ENCODE measurements around the gene MLLT3. TPM values are rescaled to one million over a fixed set of nuclear protein-coding genes. Genes with fewer than 3 reads are reported as not detected.

Gene MLLT3
- total RNA-seq, 2 experiments from 2014 or later: 112 to 114 TPM

DNA sequence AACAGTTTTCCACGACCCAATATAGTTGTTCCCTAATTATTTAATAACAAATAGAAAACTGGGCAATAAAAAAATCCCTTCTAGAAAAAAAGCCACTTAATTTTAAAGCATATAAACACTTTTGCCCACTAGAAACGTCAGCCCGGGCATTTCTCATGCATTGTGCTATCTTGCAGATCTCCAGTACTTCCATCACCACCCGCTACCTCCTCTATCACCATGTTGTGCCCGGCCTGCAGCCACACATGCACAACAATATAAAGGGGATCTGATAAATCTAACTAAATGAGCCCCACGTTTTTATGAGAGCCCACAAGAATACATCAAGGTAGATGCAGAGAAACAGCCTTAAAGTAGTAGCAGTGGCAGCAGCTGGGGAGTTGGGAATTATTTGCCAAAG is 272.7 kb downstream of the MLLT3 start:
- no peak for DNase-seq
- Mint-ChIP-seq H3K36me3 (ENCODE audit: low read depth) (peaks cover 91% of the 10 kb centered on the region), H3K9me3 (ENCODE audit: insufficient read depth) (no peaks in the 10 kb centered on the region), H3K4me3 (no peak overlapping the region), H3K4me1 (ENCODE audit: low read depth) (peaks cover 48% of the 10 kb centered on the region), H3K27me3 (ENCODE audit: low read depth) (no peaks in the 10 kb centered on the region), H3K27ac (no peak overlapping the region)
- no peak for ATAC-seq
- POLR2A ChIA-PET: no interaction called here
- CTCF ChIA-PET: interaction anchor here (1.5 kb wide), 1 partner anchor 9 kb away, joined by 4 read pairs; no protein-coding TSS in a partner anchor

GRCh38 chr9:20343325-20343724 is 279.0 kb downstream of the MLLT3 start:
- CTCF ChIA-PET: interaction anchor here (1.0 to 1.7 kb wide), 4 partner anchors 9 to 22 kb away, joined by 3 to 5 read pairs (median 4); no protein-coding TSS in a partner anchor
- ATAC-seq (peak; percentile 49), DNase-seq (peak; percentile 53)
- H3K9me3 Mint-ChIP-seq (ENCODE audit: insufficient read depth): peaks cover 1% of the 10 kb centered on the region
- no peaks in the 10 kb centered on the region for H3K27me3 Mint-ChIP-seq (ENCODE audit: low read depth)
- H3K4me1 Mint-ChIP-seq (ENCODE audit: low read depth): peaks cover 37% of the 10 kb centered on the region
- H3K36me3 Mint-ChIP-seq (ENCODE audit: low read depth): peaks cover 76% of the 10 kb centered on the region
- H3K27ac Mint-ChIP-seq: peak overlapping the region; percentile 65
- POLR2A ChIA-PET: no interaction called here
- no peak overlapping the region for H3K4me3 Mint-ChIP-seq

- Mint-ChIP-seq H3K36me3 (ENCODE audit: low read depth) (peaks cover 75% of the 10 kb centered on the region), H3K4me3 (no peak overlapping the region), H3K9me3 (ENCODE audit: insufficient read depth) (peaks cover 4% of the 10 kb centered on the region), H3K27ac (no peak overlapping the region), H3K4me1 (ENCODE audit: low read depth) (peaks cover 56% of the 10 kb centered on the region), H3K27me3 (ENCODE audit: low read depth) (no peaks in the 10 kb centered on the region)
- CTCF ChIA-PET: no interaction called here
- ATAC-seq (no peak), DNase-seq (no peak)
- POLR2A ChIA-PET: interaction anchor here (0.6 kb wide), 1 partner anchor 282 kb away, joined by 3 read pairs; the partner anchor contains the start of gene MLLT3
Observed at GRCh38 chr9:20340511-20340861, 281.8 kb downstream of the MLLT3 start.

DNA sequence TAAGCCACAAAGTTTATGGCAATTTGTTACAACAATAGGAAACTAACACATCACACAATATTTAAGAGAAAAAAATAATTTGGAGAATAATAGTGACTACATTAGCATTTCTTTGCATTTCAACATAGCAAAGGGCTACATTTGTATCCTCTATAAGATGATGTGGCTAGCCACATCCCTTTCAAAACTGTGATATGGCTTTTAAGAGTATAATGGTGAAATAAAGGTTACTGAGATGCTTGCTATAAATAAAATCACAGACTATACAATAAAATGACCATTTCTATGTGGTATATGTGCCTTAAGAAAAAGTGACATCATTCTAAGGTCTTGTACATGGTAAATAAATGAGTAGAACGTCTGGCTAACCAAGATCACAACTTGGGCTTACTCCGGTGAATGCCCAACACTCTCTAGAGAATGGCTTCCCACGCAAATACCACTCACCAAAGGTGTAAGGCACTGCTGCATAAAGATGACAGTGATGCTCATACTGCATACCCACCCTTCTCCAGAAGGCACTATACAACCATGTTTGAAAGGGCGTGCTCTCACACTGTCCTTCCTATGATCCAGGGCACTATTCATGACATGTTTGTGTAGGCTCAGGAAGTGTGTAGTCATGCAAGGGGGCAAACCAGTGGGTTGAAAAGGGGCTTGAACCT is 286.5 kb downstream of the MLLT3 start:
- H3K9me3 Mint-ChIP-seq (ENCODE audit: insufficient read depth): peaks cover 14% of the 10 kb centered on the region
- H3K36me3 Mint-ChIP-seq (ENCODE audit: low read depth): peaks cover 64% of the 10 kb centered on the region
- H3K4me3 Mint-ChIP-seq: no peak overlapping the region
- POLR2A ChIA-PET: interaction anchor here (0.6 to 1.4 kb wide), 2 partner anchors 11 to 287 kb away, joined by 3 to 5 read pairs; no protein-coding TSS in a partner anchor
- H3K27ac Mint-ChIP-seq: peak overlapping the region; percentile 78
- ATAC-seq: peak; percentile 58
- H3K27me3 Mint-ChIP-seq (ENCODE audit: low read depth): no peaks in the 10 kb centered on the region
- peaks cover 64% of the 10 kb centered on the region for H3K4me1 Mint-ChIP-seq (ENCODE audit: low read depth)
- DNase-seq: no peak
- CTCF ChIA-PET: no interaction called here

- Mint-ChIP-seq H3K4me3 (no peak overlapping the region), H3K27me3 (ENCODE audit: low read depth) (no peaks in the 10 kb centered on the region), H3K9me3 (ENCODE audit: insufficient read depth) (peaks cover 17% of the 10 kb centered on the region), H3K27ac (no peak overlapping the region), H3K4me1 (ENCODE audit: low read depth) (peaks cover 67% of the 10 kb centered on the region), H3K36me3 (ENCODE audit: low read depth) (peaks cover 58% of the 10 kb centered on the region)
- DNase-seq (no peak), ATAC-seq (no peak)
- CTCF ChIA-PET: interaction anchor here (1.3 to 2.7 kb wide), 3 partner anchors 10 to 15 kb away, joined by 4 to 18 read pairs (median 5); no protein-coding TSS in a partner anchor
- POLR2A ChIA-PET: interaction anchor here (1.0 to 1.1 kb wide), 2 partner anchors 21 to 125 kb away, joined by 3 read pairs; no protein-coding TSS in a partner anchor
Observed at GRCh38 chr9:20333991-20334390, 288.3 kb downstream of the MLLT3 start.

DNA sequence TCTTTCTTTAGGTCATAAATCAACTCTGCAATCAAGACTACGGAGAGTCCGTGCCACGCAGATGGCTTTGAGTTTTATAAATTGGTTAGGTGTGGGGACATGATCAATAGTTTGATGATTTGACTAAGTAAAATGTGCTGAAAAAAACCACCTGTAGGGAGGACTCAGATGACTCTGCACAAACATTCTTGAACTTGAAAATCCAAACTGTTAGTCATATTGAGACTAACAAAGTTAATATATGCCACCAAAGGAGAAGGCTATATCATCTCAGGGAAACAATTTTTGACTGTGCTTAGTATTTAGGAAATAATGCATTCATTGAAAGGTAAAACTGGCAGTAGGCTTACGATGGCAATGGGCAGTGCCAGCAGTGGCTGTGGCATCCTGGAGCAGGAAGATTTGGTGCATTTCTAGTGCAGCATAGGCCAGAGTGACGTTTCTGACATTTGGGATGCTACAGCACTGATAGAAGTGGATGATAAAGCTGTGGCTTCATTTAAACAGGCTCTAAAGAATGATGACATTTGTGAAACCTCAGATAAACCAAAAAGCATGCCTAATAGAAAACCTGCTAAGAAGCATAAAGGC is 291.1 kb downstream of the MLLT3 start:
- DNase-seq (no peak), ATAC-seq (peak; percentile 8)
- no peak overlapping the region for H3K27ac Mint-ChIP-seq
- H3K27me3 Mint-ChIP-seq (ENCODE audit: low read depth): no peaks in the 10 kb centered on the region
- ChIA-PET POLR2A (no interaction called here), CTCF (interaction anchor here (0.8 to 1.4 kb wide), 3 partner anchors 9 to 384 kb away, joined by 3 to 4 read pairs (median 4); no protein-coding TSS in a partner anchor)
- peaks cover 50% of the 10 kb centered on the region for H3K4me1 Mint-ChIP-seq (ENCODE audit: low read depth)
- no peak overlapping the region for H3K4me3 Mint-ChIP-seq
- H3K9me3 Mint-ChIP-seq (ENCODE audit: insufficient read depth): peaks cover 13% of the 10 kb centered on the region
- H3K36me3 Mint-ChIP-seq (ENCODE audit: low read depth): peaks cover 53% of the 10 kb centered on the region

GRCh38 chr9:20330688-20331087 is 291.6 kb downstream of the MLLT3 start:
- no peak overlapping the region for H3K4me3 Mint-ChIP-seq
- ATAC-seq: no peak
- H3K27me3 Mint-ChIP-seq (ENCODE audit: low read depth): no peaks in the 10 kb centered on the region
- H3K36me3 Mint-ChIP-seq (ENCODE audit: low read depth): peaks cover 54% of the 10 kb centered on the region
- H3K27ac Mint-ChIP-seq: no peak overlapping the region
- peaks cover 13% of the 10 kb centered on the region for H3K9me3 Mint-ChIP-seq (ENCODE audit: insufficient read depth)
- ChIA-PET POLR2A (no interaction called here), CTCF (interaction anchor here (1.2 kb wide), 1 partner anchor 384 kb away, joined by 4 read pairs; no protein-coding TSS in a partner anchor)
- DNase-seq: no peak
- H3K4me1 Mint-ChIP-seq (ENCODE audit: low read depth): peaks cover 48% of the 10 kb centered on the region

DNA sequence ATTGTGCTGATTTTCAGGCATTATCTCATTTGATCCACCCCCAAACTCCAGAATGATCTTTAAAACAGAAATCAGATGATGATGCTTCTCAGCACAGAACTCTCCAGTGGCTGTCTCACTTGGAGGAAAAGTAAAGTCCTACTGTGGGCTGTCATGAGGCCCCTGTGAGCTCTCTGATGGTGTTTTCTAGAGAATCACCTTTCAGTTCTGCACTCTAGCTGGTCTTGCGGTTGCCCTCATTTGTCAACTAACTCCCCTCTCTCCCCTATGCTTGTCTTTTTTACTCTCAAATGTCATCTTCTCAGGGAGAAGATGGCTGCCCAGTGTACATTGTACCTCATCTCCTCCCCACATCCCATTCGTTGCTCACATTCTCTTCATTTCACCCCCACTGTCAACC is 295.8 kb downstream of the MLLT3 start:
- Mint-ChIP-seq H3K4me1 (ENCODE audit: low read depth) (peaks cover 61% of the 10 kb centered on the region), H3K4me3 (no peak overlapping the region), H3K27ac (no peak overlapping the region), H3K9me3 (ENCODE audit: insufficient read depth) (peaks cover 17% of the 10 kb centered on the region), H3K27me3 (ENCODE audit: low read depth) (no peaks in the 10 kb centered on the region), H3K36me3 (ENCODE audit: low read depth) (peaks cover 66% of the 10 kb centered on the region)
- POLR2A ChIA-PET: no interaction called here
- CTCF ChIA-PET: no interaction called here
- no peak for ATAC-seq
- no peak for DNase-seq

DNA sequence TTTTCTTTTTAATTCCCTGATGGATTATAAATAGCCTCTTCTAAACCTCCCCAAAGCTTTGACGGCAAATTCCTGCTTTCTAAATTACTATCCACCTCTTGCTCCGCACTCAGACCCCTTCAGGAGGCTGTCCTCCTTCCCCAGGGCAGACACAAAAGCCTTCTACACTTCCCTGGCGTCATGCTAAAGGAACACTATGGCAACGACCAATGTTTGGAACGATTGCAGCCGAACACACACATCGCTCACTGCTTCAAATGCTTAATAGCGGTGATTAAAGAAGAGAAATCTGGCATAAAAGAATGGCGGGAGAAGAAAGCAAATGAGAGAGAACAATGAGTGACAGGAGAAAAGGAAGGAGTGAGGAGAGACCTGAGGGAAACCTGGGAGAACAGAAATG is 297.3 kb downstream of the MLLT3 start:
- H3K36me3 Mint-ChIP-seq (ENCODE audit: low read depth): peaks cover 67% of the 10 kb centered on the region

GRCh38 chr9:20322212-20322611 is 300.1 kb downstream of the MLLT3 start:
- ChIA-PET CTCF (interaction anchor here (1.0 to 4.6 kb wide), 8 partner anchors 9 to 300 kb away, joined by 3 to 18 read pairs (median 4); partner anchors contain the start of gene MLLT3), POLR2A (interaction anchor here (0.6 to 2.3 kb wide), 4 partner anchors 80 to 300 kb away, joined by 4 to 11 read pairs (median 7); partner anchors contain the start of gene MLLT3)
- DNase-seq (no peak), ATAC-seq (no peak)
- Mint-ChIP-seq H3K4me1 (ENCODE audit: low read depth) (peaks cover 87% of the 10 kb centered on the region), H3K27ac (peak overlapping the region; percentile 90), H3K4me3 (peak overlapping the region; percentile 62), H3K9me3 (ENCODE audit: insufficient read depth) (peaks cover 14% of the 10 kb centered on the region), H3K36me3 (ENCODE audit: low read depth) (peaks cover 68% of the 10 kb centered on the region), H3K27me3 (ENCODE audit: low read depth) (no peaks in the 10 kb centered on the region)

More for the DNA sequence above, 297.3 kb downstream of the MLLT3 start:
- peaks cover 14% of the 10 kb centered on the region for H3K9me3 Mint-ChIP-seq (ENCODE audit: insufficient read depth)
- H3K4me3 Mint-ChIP-seq: no peak overlapping the region
- POLR2A ChIA-PET: interaction anchor here (1.2 kb wide), 1 partner anchor 10 kb away, joined by 3 read pairs; no protein-coding TSS in a partner anchor
- H3K4me1 Mint-ChIP-seq (ENCODE audit: low read depth): peaks cover 63% of the 10 kb centered on the region
- DNase-seq: no peak
- CTCF ChIA-PET: interaction anchor here (4.6 kb wide), 1 partner anchor 9 kb away, joined by 18 read pairs; no protein-coding TSS in a partner anchor
- H3K27ac Mint-ChIP-seq: no peak overlapping the region
- no peaks in the 10 kb centered on the region for H3K27me3 Mint-ChIP-seq (ENCODE audit: low read depth)
- ATAC-seq: no peak

- H3K36me3 Mint-ChIP-seq (ENCODE audit: low read depth): peaks cover 69% of the 10 kb centered on the region
- H3K27me3 Mint-ChIP-seq (ENCODE audit: low read depth): no peaks in the 10 kb centered on the region
- H3K9me3 Mint-ChIP-seq (ENCODE audit: insufficient read depth): peaks cover 14% of the 10 kb centered on the region
- CTCF ChIA-PET: interaction anchor here (0.6 to 4.6 kb wide), 15 partner anchors 10 to 620 kb away, joined by 3 to 18 read pairs (median 4); partner anchors contain the start of gene MLLT3
- peak; percentile 87 for DNase-seq
- H3K27ac Mint-ChIP-seq: peak overlapping the region; percentile 90
- peak overlapping the region; percentile 62 for H3K4me3 Mint-ChIP-seq
- peaks cover 90% of the 10 kb centered on the region for H3K4me1 Mint-ChIP-seq (ENCODE audit: low read depth)
- POLR2A ChIA-PET: interaction anchor here (0.6 to 2.3 kb wide), 4 partner anchors 79 to 301 kb away, joined by 4 to 11 read pairs (median 7); partner anchors contain the start of gene MLLT3
- ATAC-seq: peak; percentile 78
Observed at GRCh38 chr9:20321423-20322082, 300.7 kb downstream of the MLLT3 start.
